CD4-positive, CD25-positive, alpha-beta regulatory T cell (primary cell): Measurements from ENCODE around the gene MOB2. TPM values are rescaled to one million over a fixed set of nuclear protein-coding genes. Genes with fewer than 3 reads are reported as not detected.
A peak's percentile ranks its signal among the peaks of the same experiment; 100 is the strongest.
"Not testable (repeated sequence)": the region's sequence is repeated elsewhere in the genome, so short reads cannot be mapped to it uniquely, and the experiment has no call there.

ENCODE experiments used
- ATAC-seq, 2 donors: fragments of 150-1000 bp; cut with Tn5 transposase; one replicate each; pipeline ENCODE4 v1.10.0; 2021; ENCODE audit warnings: low read depth in 2 of 2, moderate number of reproducible peaks in 2 of 2, moderate library complexity in 1 of 2
- DNase-seq, 3 donors: peaks; one replicate each; pipeline versions ENCODE4 v3.0.0 to v3.0.0-alpha.2; 2012 to 2022; ENCODE audit warnings: mixed read lengths in 1 of 3
- H3K27ac ChIP-seq: one replicate; pipeline ENCODE4 v1.7.0; 2013; ENCODE audit warnings: mild to moderate bottlenecking, low read length; ENCODE audit not compliant: insufficient read depth, poor library complexity, severe bottlenecking
- H3K27me3 ChIP-seq: one replicate; pipeline ENCODE4 v1.7.0; 2013; ENCODE audit warnings: low read length; ENCODE audit not compliant: control insufficient read depth, insufficient read depth
- H3K36me3 ChIP-seq: one replicate; pipeline ENCODE4 v1.7.0; 2013; ENCODE audit warnings: mild to moderate bottlenecking, low read length, moderate library complexity; ENCODE audit not compliant: control insufficient read depth, insufficient read depth
- H3K4me1 ChIP-seq: 2 replicates; pipeline ENCODE4 v1.7.0; 2013; ENCODE audit warnings: mild to moderate bottlenecking, low read length; ENCODE audit not compliant: insufficient read depth, control insufficient read depth, poor library complexity, severe bottlenecking
- H3K4me3 ChIP-seq: one replicate; pipeline ENCODE4 v1.7.0; 2013; ENCODE audit warnings: low read depth, mild to moderate bottlenecking, low read length, moderate library complexity
- H3K9me3 ChIP-seq, 2 experiments: 1 replicate in 1 of 2; 2 replicates in 1 of 2; pipeline ENCODE4 v1.7.0; 2013; ENCODE audit warnings: low read length in 2 of 2, mild to moderate bottlenecking in 1 of 2, moderate library complexity in 1 of 2; ENCODE audit not compliant: control insufficient read depth in 2 of 2
- H3K27ac Mint-ChIP-seq, 3 donors: one replicate each; pipeline ENCODE4 v1.8.0; 2020 to 2022; ENCODE audit warnings: mild to moderate bottlenecking in 3 of 3, mixed read lengths in 3 of 3, moderate library complexity in 2 of 3
- H3K27me3 Mint-ChIP-seq: one replicate; pipeline ENCODE4 v1.8.0; 2022; ENCODE audit warnings: mild to moderate bottlenecking, mixed read lengths
- H3K36me3 Mint-ChIP-seq: one replicate; pipeline ENCODE4 v1.8.0; 2020; ENCODE audit warnings: mixed read lengths
- H3K4me1 Mint-ChIP-seq, 4 donors: one replicate each; pipeline ENCODE4 v1.8.0; 2020 to 2022; ENCODE audit warnings: mixed read lengths in 4 of 4, mild to moderate bottlenecking in 1 of 4
- H3K4me3 Mint-ChIP-seq, 4 donors: one replicate each; pipeline ENCODE4 v1.8.0; 2020 to 2022; ENCODE audit warnings: mild to moderate bottlenecking in 4 of 4, mixed read lengths in 4 of 4, moderate library complexity in 3 of 4
- H3K9me3 Mint-ChIP-seq, 7 donors: one replicate each; pipeline ENCODE4 v1.8.0; 2020 to 2022; ENCODE audit warnings: mixed read lengths in 7 of 7, mild to moderate bottlenecking in 3 of 7, moderate library complexity in 2 of 7
- polyA plus RNA-seq, 4 donors: library from polyadenylated mRNA; unstranded; fragments of 300-500 nt; fragmentation: Illumina TruSeq; gene quantifications; one replicate each; pipeline ENCODE4 v1.2.3, GENCODE V29; 2021
- total RNA-seq: library from RNA; stranded (reverse); gene quantifications from one replicate; pipeline ENCODE4 v1.2.3, GENCODE V29; 2022

Gene MOB2
- total and polyA plus RNA-seq, 5 donors from 2014 or later = 55.7 to 87.8 (median 69.0) TPM

- no peak for ATAC-seq
- Mint-ChIP-seq H3K4me3 (no peak overlapping the region), H3K27me3 (no peaks in the 10 kb centered on the region), H3K27ac (no peak overlapping the region), H3K9me3 (no peaks in the 10 kb centered on the region), H3K4me1 (peaks cover 0 to 74% (median 21%) of the 10 kb centered on the region in 4 donors), H3K36me3 (peaks cover 9% of the 10 kb centered on the region)
- H3K9me3 ChIP-seq = no peaks in the 10 kb centered on the region
- H3K27ac ChIP-seq = no peak overlapping the region
- H3K27me3 ChIP-seq = no peaks in the 10 kb centered on the region
- H3K4me3 ChIP-seq = no peak overlapping the region
- H3K4me1 ChIP-seq = peaks cover 26% of the 10 kb centered on the region
- H3K36me3 ChIP-seq = peaks cover 10% of the 10 kb centered on the region
- no peak for DNase-seq
Measured at GRCh38 chr11:1510928-1511327, 24.3 kb upstream of the MOB2 start.

GRCh38 chr11:1510351-1510750 lies 23.8 kb upstream of the MOB2 start:
- not testable (repeated sequence) for H3K27ac ChIP-seq, H3K4me3 ChIP-seq, DNase-seq, H3K27me3 ChIP-seq, H3K36me3 ChIP-seq, H3K27me3 Mint-ChIP-seq, H3K4me3 Mint-ChIP-seq, ATAC-seq, H3K9me3 Mint-ChIP-seq, H3K27ac Mint-ChIP-seq, H3K36me3 Mint-ChIP-seq, H3K9me3 ChIP-seq
- H3K4me1 Mint-ChIP-seq = peaks cover 0 to 71% (median 21%) of the 10 kb centered on the region in 4 donors
- peaks cover 20% of the 10 kb centered on the region for H3K4me1 ChIP-seq

GRCh38 chr11:1509626-1510255 lies 23.2 kb upstream of the MOB2 start:
- H3K4me1 ChIP-seq = peaks cover 15% of the 10 kb centered on the region

GRCh38 chr11:1508986-1509385 lies 22.4 kb upstream of the MOB2 start:
- Mint-ChIP-seq H3K4me1 (peaks cover 0 to 63% (median 22%) of the 10 kb centered on the region in 4 donors), H3K27ac (peak overlapping the region in 1 of 3 donors; percentile 6), H3K9me3 (no peaks in the 10 kb centered on the region), H3K36me3 (peaks cover 9% of the 10 kb centered on the region), H3K27me3 (no peaks in the 10 kb centered on the region), H3K4me3 (peak overlapping the region in 1 of 4 donors; percentile 50)
- no peaks in the 10 kb centered on the region for H3K9me3 ChIP-seq
- no peak overlapping the region for H3K27ac ChIP-seq
- no peak for DNase-seq
- ATAC-seq = no peak
- H3K4me3 ChIP-seq = no peak overlapping the region
- peaks cover 7% of the 10 kb centered on the region for H3K36me3 ChIP-seq
- no peaks in the 10 kb centered on the region for H3K27me3 ChIP-seq
- H3K4me1 ChIP-seq = peaks cover 12% of the 10 kb centered on the region

More at GRCh38 chr11:1509626-1510255, 23.2 kb upstream of the MOB2 start:
- no peak for ATAC-seq
- Histone ChIP-seq H3K27ac (no peak overlapping the region), H3K27me3 (no peaks in the 10 kb centered on the region), H3K36me3 (peaks cover 10% of the 10 kb centered on the region), H3K4me3 (no peak overlapping the region), H3K9me3 (no peaks in the 10 kb centered on the region)
- Mint-ChIP-seq H3K27me3 (no peaks in the 10 kb centered on the region), H3K36me3 (peaks cover 9% of the 10 kb centered on the region), H3K4me3 (peak overlapping the region in 1 of 4 donors; percentile 38), H3K4me1 (peaks cover 0 to 68% (median 23%) of the 10 kb centered on the region in 4 donors), H3K9me3 (no peaks in the 10 kb centered on the region), H3K27ac (peak overlapping the region in 2 of 3 donors; percentile 6 to 48)
- no peak for DNase-seq

GRCh38 chr11:1508491-1508891 lies 21.9 kb upstream of the MOB2 start:
- Histone ChIP-seq H3K4me1 (peaks cover 11% of the 10 kb centered on the region), H3K9me3 (no peaks in the 10 kb centered on the region), H3K27me3 (no peaks in the 10 kb centered on the region), H3K36me3 (peaks cover 3% of the 10 kb centered on the region), H3K4me3 (no peak overlapping the region), H3K27ac (no peak overlapping the region)
- no peaks in the 10 kb centered on the region for H3K27me3 Mint-ChIP-seq
- peak overlapping the region in 1 of 4 donors; percentile 50 for H3K4me3 Mint-ChIP-seq
- no peak for ATAC-seq
- H3K36me3 Mint-ChIP-seq = peaks cover 7% of the 10 kb centered on the region
- no peak for DNase-seq
- H3K27ac Mint-ChIP-seq = no peak overlapping the region
- H3K9me3 Mint-ChIP-seq = no peaks in the 10 kb centered on the region
- peaks cover 0 to 61% (median 19%) of the 10 kb centered on the region in 4 donors for H3K4me1 Mint-ChIP-seq

- Mint-ChIP-seq H3K27ac (no peak overlapping the region), H3K9me3 (no peaks in the 10 kb centered on the region), H3K4me1 (peaks cover 0 to 59% (median 15%) of the 10 kb centered on the region in 4 donors), H3K27me3 (no peaks in the 10 kb centered on the region), H3K36me3 (peaks cover 3% of the 10 kb centered on the region), H3K4me3 (no peak overlapping the region)
- Histone ChIP-seq H3K27ac (no peak overlapping the region), H3K9me3 (no peaks in the 10 kb centered on the region), H3K4me3 (no peak overlapping the region), H3K27me3 (no peaks in the 10 kb centered on the region), H3K36me3 (no peaks in the 10 kb centered on the region), H3K4me1 (peaks cover 11% of the 10 kb centered on the region)
- no peak for ATAC-seq
- DNase-seq = no peak
Measured at GRCh38 chr11:1507381-1508140, 21.0 kb upstream of the MOB2 start.

- Histone ChIP-seq H3K27me3 (no peaks in the 10 kb centered on the region), H3K4me1 (peaks cover 11% of the 10 kb centered on the region), H3K4me3 (no peak overlapping the region), H3K36me3 (no peaks in the 10 kb centered on the region), H3K9me3 (no peaks in the 10 kb centered on the region), H3K27ac (no peak overlapping the region)
- Mint-ChIP-seq H3K9me3 (no peaks in the 10 kb centered on the region), H3K36me3 (peaks cover 3% of the 10 kb centered on the region), H3K27ac (no peak overlapping the region), H3K4me3 (no peak overlapping the region), H3K4me1 (peaks cover 0 to 54% (median 14%) of the 10 kb centered on the region in 4 donors), H3K27me3 (no peaks in the 10 kb centered on the region)
- DNase-seq (no peak), ATAC-seq (no peak)
Measured at GRCh38 chr11:1506981-1507380, 20.4 kb upstream of the MOB2 start.
